ENCODE data around the gene ZNF724.

Gene ZNF724

DNA sequence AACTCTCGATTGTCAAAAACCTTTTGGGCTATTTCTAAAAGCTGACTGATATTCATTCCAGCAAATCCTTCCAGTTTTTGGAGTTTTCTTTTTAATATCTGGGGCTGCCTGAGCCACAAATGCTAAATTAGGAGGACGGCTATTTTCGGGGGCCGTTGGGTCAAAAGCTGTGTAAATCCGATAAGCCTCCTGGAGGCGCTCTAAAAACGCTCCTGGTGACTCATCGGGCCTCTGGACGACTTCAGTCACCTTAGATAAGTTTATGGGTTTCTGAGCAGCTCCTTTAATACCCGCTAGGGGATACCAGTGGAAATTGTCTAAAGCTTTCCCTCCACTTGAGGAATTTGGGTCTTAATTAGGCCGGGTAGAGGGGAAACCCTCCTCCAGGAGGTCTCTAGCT lies 66.9 kb downstream of the ZNF724 start:
- no peaks in the 10 kb centered on the region for H3K27me3 ChIP-seq (ENCODE audit: control insufficient read depth, low read length)
- H3K36me3 ChIP-seq (ENCODE audit: control insufficient read depth, low read length), result no peaks in the 10 kb centered on the region
- no peaks in the 10 kb centered on the region for H3K79me2 ChIP-seq (ENCODE audit: control insufficient read depth, low read length)
- no peaks in the 10 kb centered on the region for H3K9me2 ChIP-seq (replicated peaks; ENCODE audit: control insufficient read depth, low read length)
- no peak overlapping the region for H3K4me2 ChIP-seq (ENCODE audit: low read length)
- H3K4me3 ChIP-seq (ENCODE audit: low read length), result no peak overlapping the region
- H3K4me1 ChIP-seq (ENCODE audit: control insufficient read depth, low read length), result no peaks in the 10 kb centered on the region
- no peaks in the 10 kb centered on the region for H4K20me1 ChIP-seq (ENCODE audit: control insufficient read depth, insufficient read depth, low read depth, low read length)
- H3K27ac ChIP-seq (ENCODE audit: low read depth, low read length), result no peak overlapping the region
- no peaks in the 10 kb centered on the region for H3F3A ChIP-seq (ENCODE audit: control insufficient read depth, insufficient read depth)
- peaks cover 7% of the 10 kb centered on the region for H3K9me3 ChIP-seq (ENCODE audit: control insufficient read depth, insufficient read depth, low read length)
- TF ChIP-seq, protein P1, sequence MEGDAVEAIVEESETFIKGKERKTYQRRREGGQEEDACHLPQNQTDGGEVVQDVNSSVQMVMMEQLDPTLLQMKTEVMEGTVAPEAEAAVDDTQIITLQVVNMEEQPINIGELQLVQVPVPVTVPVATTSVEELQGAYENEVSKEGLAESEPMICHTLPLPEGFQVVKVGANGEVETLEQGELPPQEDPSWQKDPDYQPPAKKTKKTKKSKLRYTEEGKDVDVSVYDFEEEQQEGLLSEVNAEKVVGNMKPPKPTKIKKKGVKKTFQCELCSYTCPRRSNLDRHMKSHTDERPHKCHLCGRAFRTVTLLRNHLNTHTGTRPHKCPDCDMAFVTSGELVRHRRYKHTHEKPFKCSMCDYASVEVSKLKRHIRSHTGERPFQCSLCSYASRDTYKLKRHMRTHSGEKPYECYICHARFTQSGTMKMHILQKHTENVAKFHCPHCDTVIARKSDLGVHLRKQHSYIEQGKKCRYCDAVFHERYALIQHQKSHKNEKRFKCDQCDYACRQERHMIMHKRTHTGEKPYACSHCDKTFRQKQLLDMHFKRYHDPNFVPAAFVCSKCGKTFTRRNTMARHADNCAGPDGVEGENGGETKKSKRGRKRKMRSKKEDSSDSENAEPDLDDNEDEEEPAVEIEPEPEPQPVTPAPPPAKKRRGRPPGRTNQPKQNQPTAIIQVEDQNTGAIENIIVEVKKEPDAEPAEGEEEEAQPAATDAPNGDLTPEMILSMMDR (IDR thresholded peaks at IDR 0.05; ENCODE audit: low read depth, low read length, poor library complexity, severe bottlenecking), result no peak
- TF ChIP-seq EZH2phosphoT487 (IDR thresholded peaks at IDR 0.05; ENCODE audit: borderline replicate concordance, low read length), result no peak
